Tibial nerve (tissue), 4 donors: ENCODE data around the gene ADCY6. TPM values are rescaled to one million over a fixed set of nuclear protein-coding genes. Genes with fewer than 3 reads are reported as not detected.

Experiments used
- DNase-seq, 2 donors: peaks; one replicate each; pipeline ENCODE4 v3.0.0-alpha.2; 2019; ENCODE audit warnings: low spot score in 2 of 2
- H3K27ac ChIP-seq, 4 donors: fragments of 200-600 bp; sonication (generic) in 3 of 4; one replicate each; pipeline ENCODE4 v1.5.1; 2017 to 2019; ENCODE audit warnings: mild to moderate bottlenecking in 1 of 4
- H3K27me3 ChIP-seq, 2 donors: fragments of 200-600 bp; sonication (generic) in 1 of 2; one replicate each; pipeline versions ENCODE4 v1.5.1 to v1.6.0; 2017 to 2019
- H3K36me3 ChIP-seq, 3 donors: fragments of 200-600 bp; sonication (generic); one replicate each; pipeline ENCODE4 v1.5.1; 2018 to 2019
- H3K4me1 ChIP-seq, 4 donors: fragments of 200-600 bp; sonication (generic) in 3 of 4; one replicate each; pipeline ENCODE4 v1.5.1; 2017 to 2019
- H3K4me3 ChIP-seq, 4 donors: fragments of 200-600 bp; sonication (generic) in 3 of 4; one replicate each; pipeline ENCODE4 v1.5.1; 2017 to 2019; ENCODE audit warnings: mild to moderate bottlenecking in 1 of 4, moderate library complexity in 1 of 4
- H3K9me3 ChIP-seq, 4 donors: fragments of 200-600 bp; sonication (generic) in 3 of 4; one replicate each; pipeline ENCODE4 v1.5.1; 2017 to 2019
- CTCF ChIP-seq, 5 experiments: fragments of 200-600 bp in 3 of 5; fragments of 450-650 bp in 2 of 5; sonication (generic) in 3 of 5; IDR thresholded peaks; one replicate each; pipeline ENCODE4 v1.5.1; 2016 to 2019; ENCODE audit warnings: antibody characterized with exemption in 5 of 5, mild to moderate bottlenecking in 3 of 5, moderate library complexity in 2 of 5
- EP300 ChIP-seq, 2 donors: sonication (generic); formaldehyde crosslinking; IDR thresholded peaks; one replicate each; pipeline ENCODE4 v1.6.1; 2017; ENCODE audit warnings: antibody characterized with exemption in 2 of 2, mild to moderate bottlenecking in 1 of 2
- POLR2A ChIP-seq, 2 donors: fragments of 450-650 bp; IDR thresholded peaks; one replicate each; pipeline ENCODE4 v1.6.1; 2017; ENCODE audit warnings: antibody characterized with exemption in 2 of 2, mild to moderate bottlenecking in 2 of 2, moderate library complexity in 2 of 2
- WGBS, 2 donors: methylation state at CpG; one replicate each; pipeline ENCODE4 v1.1.5; 2018; 5-methylcytosine and 5-hydroxymethylcytosine counted together
- total RNA-seq, 4 donors: library from RNA; depleted of rRNA; stranded (reverse); fragments of >200 nt; gene quantifications; one replicate each; pipeline ENCODE4 v1.1.0, GENCODE V29; 2016

The ADCY6 gene
- total RNA-seq, 4 donors from 2014 or later, result 53.3 to 74.7 (median 57.1) TPM

GRCh38 chr12:48811437-48812090 lies 22.7 kb upstream of the ADCY6 start:
- Histone ChIP-seq H3K36me3 (no peaks in the 10 kb centered on the region), H3K9me3 (no peaks in the 10 kb centered on the region), H3K4me1 (peaks cover 0 to 52% (median 13%) of the 10 kb centered on the region in 4 donors), H3K27me3 (no peaks in the 10 kb centered on the region), H3K4me3 (no peak overlapping the region), H3K27ac (peak overlapping the region in 3 of 4 donors; percentile 23 to 80 (median 59))
- DNase-seq, result no peak
- 72 to 78% methylated on average over 5 of the region's 5 CpGs for WGBS, 2 donors
- TF ChIP-seq POLR2A (IDR thresholded peaks at IDR 0.05) (no peak), EP300 (IDR thresholded peaks at IDR 0.05) (no peak), CTCF (IDR thresholded peaks at IDR 0.05) (no peak)

- peaks cover 0 to 46% (median 9%) of the 10 kb centered on the region in 4 donors for H3K4me1 ChIP-seq
- no peak for TF ChIP-seq CTCF (IDR thresholded peaks at IDR 0.05)
- no peak for TF ChIP-seq POLR2A (IDR thresholded peaks at IDR 0.05)
- no peak for TF ChIP-seq EP300 (IDR thresholded peaks at IDR 0.05)
- H3K4me3 ChIP-seq, result no peak overlapping the region
- no peaks in the 10 kb centered on the region for H3K9me3 ChIP-seq
- H3K27ac ChIP-seq, result peak overlapping the region in 3 of 4 donors; percentile 23 to 80 (median 59)
- 20 to 39% methylated on average over 5 of the region's 5 CpGs for WGBS, 2 donors
- H3K36me3 ChIP-seq, result no peaks in the 10 kb centered on the region
- no peaks in the 10 kb centered on the region for H3K27me3 ChIP-seq
- DNase-seq, result no peak
Measured at GRCh38 chr12:48810903-48811431, 22.1 kb upstream of the ADCY6 start.

GRCh38 chr12:48807981-48808380 lies 19.1 kb upstream of the ADCY6 start:
- Histone ChIP-seq H3K36me3 (no peaks in the 10 kb centered on the region), H3K4me1 (peaks cover 0 to 27% (median 3%) of the 10 kb centered on the region in 4 donors), H3K4me3 (no peak overlapping the region), H3K9me3 (no peaks in the 10 kb centered on the region), H3K27ac (no peak overlapping the region), H3K27me3 (no peaks in the 10 kb centered on the region)
- DNase-seq, result no peak
- TF ChIP-seq EP300 (IDR thresholded peaks at IDR 0.05) (no peak), CTCF (IDR thresholded peaks at IDR 0.05) (no peak), POLR2A (IDR thresholded peaks at IDR 0.05) (no peak)
- 85 to 95% methylated on average over 3 of the region's 3 CpGs for WGBS, 2 donors

- H3K4me1 ChIP-seq, result no peaks in the 10 kb centered on the region
- TF ChIP-seq CTCF (IDR thresholded peaks at IDR 0.05), result no peak
- TF ChIP-seq POLR2A (IDR thresholded peaks at IDR 0.05), result no peak
- TF ChIP-seq EP300 (IDR thresholded peaks at IDR 0.05), result no peak
- DNase-seq, result no peak
- no peak overlapping the region for H3K27ac ChIP-seq
- peaks cover 0 to 2% of the 10 kb centered on the region in 2 donors for H3K27me3 ChIP-seq
- WGBS, 2 donors, result 50 to 68% methylated on average over 1 of the region's 1 CpG
- H3K4me3 ChIP-seq, result no peak overlapping the region
- H3K36me3 ChIP-seq, result no peaks in the 10 kb centered on the region
- H3K9me3 ChIP-seq, result no peaks in the 10 kb centered on the region
Measured at GRCh38 chr12:48803675-48804074, 14.8 kb upstream of the ADCY6 start.

GRCh38 chr12:48800971-48801370 lies 12.1 kb upstream of the ADCY6 start:
- H3K9me3 ChIP-seq, result no peaks in the 10 kb centered on the region
- WGBS, 2 donors, result 68 to 82% methylated on average over 14 of the region's 14 CpGs
- no peak overlapping the region for H3K4me3 ChIP-seq
- peaks cover 0 to 2% of the 10 kb centered on the region in 2 donors for H3K27me3 ChIP-seq
- H3K4me1 ChIP-seq, result peaks cover 0 to 3% (median 0%) of the 10 kb centered on the region in 4 donors
- H3K27ac ChIP-seq, result no peak overlapping the region
- DNase-seq, result no peak
- TF ChIP-seq EP300 (IDR thresholded peaks at IDR 0.05), result no peak
- no peak for TF ChIP-seq CTCF (IDR thresholded peaks at IDR 0.05)
- TF ChIP-seq POLR2A (IDR thresholded peaks at IDR 0.05), result no peak
- H3K36me3 ChIP-seq, result no peaks in the 10 kb centered on the region
